RWPE2 (cell line): ENCODE measurements around the gene SLC22A24.
"Not testable (repeated sequence)": the region's sequence is repeated elsewhere in the genome, so short reads cannot be mapped to it uniquely, and the experiment has no call there.

ENCODE experiments used
- ATAC-seq: fragments of 200-7000 bp; cut with Tn5 transposase; 3 replicates; pipeline ENCODE4 v1.9.1; 2021; ENCODE audit warnings: low read depth
- DNase-seq: peaks from one replicate; pipeline ENCODE4 v3.0.0-alpha.2; 2020; ENCODE audit warnings: low spot score
- H3K27ac ChIP-seq: fragments of 450-650 bp; 2 replicates; pipeline ENCODE4 v1.5.1; 2017; ENCODE audit warnings: mild to moderate bottlenecking; ENCODE audit not compliant: poor library complexity, severe bottlenecking
- H3K27me3 ChIP-seq: fragments of 250-450 bp; sonication (Bioruptor Pico); 2 replicates; pipeline ENCODE4 v1.5.1; 2021; ENCODE audit warnings: mild to moderate bottlenecking, moderate library complexity; ENCODE audit not compliant: insufficient read depth, poor library complexity, severe bottlenecking
- H3K36me3 ChIP-seq: fragments of 250-450 bp; sonication (Bioruptor Pico); 2 replicates; pipeline ENCODE4 v1.5.1; 2020; ENCODE audit warnings: low read depth, mild to moderate bottlenecking, moderate library complexity
- H3K4me1 ChIP-seq: fragments of 250-450 bp; sonication (Bioruptor Pico); 2 replicates; pipeline ENCODE4 v1.5.1; 2021; ENCODE audit warnings: mild to moderate bottlenecking, moderate library complexity; ENCODE audit not compliant: insufficient read depth, poor library complexity, severe bottlenecking
- H3K4me3 ChIP-seq: fragments of 250-450 bp; sonication (Bioruptor Pico); 2 replicates; pipeline ENCODE4 v1.5.1; 2021; ENCODE audit warnings: mild to moderate bottlenecking, moderate library complexity; ENCODE audit not compliant: severe bottlenecking
- H3K9me3 ChIP-seq: fragments of 250-450 bp; sonication (Bioruptor Pico); 2 replicates; pipeline ENCODE4 v1.5.1; 2021; ENCODE audit warnings: mild to moderate bottlenecking, moderate library complexity; ENCODE audit not compliant: severe bottlenecking
- CTCF ChIP-seq: fragments of 450-650 bp; IDR thresholded peaks from one replicate; pipeline ENCODE4 v1.5.1; 2017; ENCODE audit warnings: mild to moderate bottlenecking, moderate library complexity; ENCODE audit not compliant: poor library complexity, severe bottlenecking

SLC22A24 gene

GRCh38 chr11:63099555-63099954 is 44.5 kb downstream of the SLC22A24 start:
- peaks cover 4% of the 10 kb centered on the region for H3K9me3 ChIP-seq

GRCh38 chr11:63080682-63081081 is 63.3 kb downstream of the SLC22A24 start:
- ATAC-seq: no peak
- peaks cover 12% of the 10 kb centered on the region for H3K27me3 ChIP-seq
- no peak for TF ChIP-seq CTCF
- no peak for DNase-seq
- no peaks in the 10 kb centered on the region for H3K4me1 ChIP-seq
- no peaks in the 10 kb centered on the region for H3K9me3 ChIP-seq
- H3K36me3 ChIP-seq: no peaks in the 10 kb centered on the region
- no peak overlapping the region for H3K4me3 ChIP-seq
- no peak overlapping the region for H3K27ac ChIP-seq

More at GRCh38 chr11:63099555-63099954, 44.5 kb downstream of the SLC22A24 start:
- ATAC-seq: no peak
- no peaks in the 10 kb centered on the region for H3K4me1 ChIP-seq
- H3K36me3 ChIP-seq: no peaks in the 10 kb centered on the region
- TF ChIP-seq CTCF: no peak
- no peak overlapping the region for H3K27ac ChIP-seq
- H3K4me3 ChIP-seq: no peak overlapping the region
- DNase-seq: no peak
- H3K27me3 ChIP-seq: peaks cover 7% of the 10 kb centered on the region

GRCh38 chr11:63046203-63046602 is 97.8 kb downstream of the SLC22A24 start:
- H3K27ac ChIP-seq, H3K36me3 ChIP-seq, H3K9me3 ChIP-seq, H3K27me3 ChIP-seq, DNase-seq, ATAC-seq, H3K4me1 ChIP-seq, H3K4me3 ChIP-seq: not testable (repeated sequence)

- no peak for ATAC-seq
These were observed 101.4 kb downstream of the SLC22A24 start for GRCh38 chr11:63042596-63042995.

GRCh38 chr11:63032457-63032856 is 111.6 kb downstream of the SLC22A24 start:
- H3K36me3 ChIP-seq: no peaks in the 10 kb centered on the region
- ATAC-seq (no peak), DNase-seq (no peak)
- H3K27me3 ChIP-seq: peaks cover 12% of the 10 kb centered on the region
- H3K4me1 ChIP-seq: no peaks in the 10 kb centered on the region
- no peaks in the 10 kb centered on the region for H3K9me3 ChIP-seq
- no peak for TF ChIP-seq CTCF
- H3K27ac ChIP-seq: no peak overlapping the region
- H3K4me3 ChIP-seq: no peak overlapping the region

More at GRCh38 chr11:63042596-63042995, 101.4 kb downstream of the SLC22A24 start:
- TF ChIP-seq CTCF: no peak
- DNase-seq: no peak
- H3K36me3 ChIP-seq: no peaks in the 10 kb centered on the region
- peaks cover 3% of the 10 kb centered on the region for H3K27me3 ChIP-seq
- H3K27ac ChIP-seq: no peak overlapping the region
- H3K4me3 ChIP-seq: no peak overlapping the region
- H3K4me1 ChIP-seq: no peaks in the 10 kb centered on the region
- H3K9me3 ChIP-seq: no peaks in the 10 kb centered on the region
